A673 (cell line): ENCODE results near the gene SLC39A10.

Experiments used
- EZH2 ChIP-seq: fragments of 200-600 bp; sonication (generic); IDR thresholded peaks from 2 replicates; pipeline ENCODE4 v1.6.1; 2017; ENCODE audit warnings: borderline replicate concordance, low read depth, mild to moderate bottlenecking, mixed read lengths, antibody characterized with exemption, low read length; ENCODE audit not compliant: poor library complexity, severe bottlenecking
- TF ChIP-seq, protein P1 (sequence below): fragments of 300-800, 200-600 bp; sonication (generic); conservative IDR thresholded peaks from 2 replicates; pipeline ENCODE4 v1.5.1; 2017; ENCODE audit warnings: low read depth, mild to moderate bottlenecking, antibody characterized with exemption, low read length, moderate library complexity, mixed read lengths

DNA sequence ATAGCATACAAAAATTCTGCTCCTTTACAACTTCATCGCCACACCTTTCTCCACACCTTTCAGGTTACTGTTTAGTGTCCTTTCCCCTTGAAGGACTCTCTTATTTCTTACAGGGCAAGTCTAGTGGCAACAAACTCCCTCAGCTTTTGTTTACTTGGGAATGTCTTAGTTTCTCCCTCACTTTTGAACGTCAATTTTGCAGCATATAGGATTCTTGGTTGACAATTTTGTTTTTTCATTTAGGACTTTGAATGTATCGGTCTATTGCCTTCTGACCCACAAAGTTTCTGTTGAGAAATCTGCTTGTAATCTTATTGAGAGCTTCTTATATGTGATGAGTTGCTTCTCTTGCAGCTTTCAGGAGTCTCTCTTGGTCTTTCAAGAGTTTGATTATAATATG lies 43.5 kb downstream of the SLC39A10 start:
- TF ChIP-seq, protein P1, sequence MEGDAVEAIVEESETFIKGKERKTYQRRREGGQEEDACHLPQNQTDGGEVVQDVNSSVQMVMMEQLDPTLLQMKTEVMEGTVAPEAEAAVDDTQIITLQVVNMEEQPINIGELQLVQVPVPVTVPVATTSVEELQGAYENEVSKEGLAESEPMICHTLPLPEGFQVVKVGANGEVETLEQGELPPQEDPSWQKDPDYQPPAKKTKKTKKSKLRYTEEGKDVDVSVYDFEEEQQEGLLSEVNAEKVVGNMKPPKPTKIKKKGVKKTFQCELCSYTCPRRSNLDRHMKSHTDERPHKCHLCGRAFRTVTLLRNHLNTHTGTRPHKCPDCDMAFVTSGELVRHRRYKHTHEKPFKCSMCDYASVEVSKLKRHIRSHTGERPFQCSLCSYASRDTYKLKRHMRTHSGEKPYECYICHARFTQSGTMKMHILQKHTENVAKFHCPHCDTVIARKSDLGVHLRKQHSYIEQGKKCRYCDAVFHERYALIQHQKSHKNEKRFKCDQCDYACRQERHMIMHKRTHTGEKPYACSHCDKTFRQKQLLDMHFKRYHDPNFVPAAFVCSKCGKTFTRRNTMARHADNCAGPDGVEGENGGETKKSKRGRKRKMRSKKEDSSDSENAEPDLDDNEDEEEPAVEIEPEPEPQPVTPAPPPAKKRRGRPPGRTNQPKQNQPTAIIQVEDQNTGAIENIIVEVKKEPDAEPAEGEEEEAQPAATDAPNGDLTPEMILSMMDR = no peak
- TF ChIP-seq EZH2 = no peak
